WERI-Rb-1 (cell line): ENCODE results near the gene ANKS1A.
A peak's percentile ranks its signal among the peaks of the same experiment; 100 is the strongest.
"Not testable (repeated sequence)": the region's sequence is repeated elsewhere in the genome, so short reads cannot be mapped to it uniquely, and the experiment has no call there.

Source experiments
- DNase-seq: peaks from one replicate; pipeline ENCODE4 v3.0.0-alpha.2; 2020
- H3K27ac ChIP-seq: fragments of 250-450 bp; sonication (Bioruptor Pico); 2 replicates; pipeline ENCODE4 v1.5.1; 2020; ENCODE audit warnings: mild to moderate bottlenecking, moderate library complexity
- H3K27me3 ChIP-seq: fragments of 250-450 bp; sonication (Bioruptor Pico); 2 replicates; pipeline ENCODE4 v1.5.1; 2021; ENCODE audit warnings: mild to moderate bottlenecking, low read depth, moderate library complexity; ENCODE audit not compliant: insufficient read depth, severe bottlenecking
- H3K36me3 ChIP-seq: fragments of 250-450 bp; sonication (Bioruptor Pico); 2 replicates; pipeline ENCODE4 v1.5.1; 2020; ENCODE audit warnings: mild to moderate bottlenecking, moderate library complexity
- H3K4me3 ChIP-seq: 2 replicates; pipeline ENCODE4 v1.5.1; 2011; ENCODE audit warnings: low read depth, mild to moderate bottlenecking, control low read depth, low read length
- H3K9me3 ChIP-seq: fragments of 250-450 bp; sonication (Bioruptor Pico); 2 replicates; pipeline ENCODE4 v1.5.1; 2021; ENCODE audit warnings: mild to moderate bottlenecking, moderate library complexity; ENCODE audit not compliant: severe bottlenecking
- CTCF ChIP-seq: IDR thresholded peaks from 2 replicates; pipeline ENCODE4 v1.5.1; 2011; ENCODE audit warnings: low read depth, mild to moderate bottlenecking, control low read depth, inconsistent platforms, low read length

The ANKS1A gene

GRCh38 chr6:34877259-34877658, 11.8 kb upstream of the ANKS1A start:
- Histone ChIP-seq H3K27ac (no peak overlapping the region), H3K4me3 (no peak overlapping the region), H3K27me3 (no peaks in the 10 kb centered on the region), H3K36me3 (peaks cover 84% of the 10 kb centered on the region), H3K9me3 (no peaks in the 10 kb centered on the region)
- no peak for DNase-seq
- TF ChIP-seq CTCF: no peak

GRCh38 chr6:34877869-34878485, 11.1 kb upstream of the ANKS1A start:
- Histone ChIP-seq H3K9me3 (no peaks in the 10 kb centered on the region), H3K27me3 (no peaks in the 10 kb centered on the region), H3K36me3 (peaks cover 78% of the 10 kb centered on the region), H3K27ac (no peak overlapping the region), H3K4me3 (no peak overlapping the region)
- TF ChIP-seq CTCF: no peak
- no peak for DNase-seq

- DNase-seq, H3K4me3 ChIP-seq, H3K27ac ChIP-seq, H3K9me3 ChIP-seq, H3K27me3 ChIP-seq: not testable (repeated sequence)
- peaks cover 43% of the 10 kb centered on the region for H3K36me3 ChIP-seq
Measured at GRCh38 chr6:34884073-34884472, 5.0 kb upstream of the ANKS1A start.

- TF ChIP-seq CTCF: no peak
- Histone ChIP-seq H3K27me3 (no peaks in the 10 kb centered on the region), H3K9me3 (no peaks in the 10 kb centered on the region), H3K4me3 (no peak overlapping the region), H3K36me3 (peaks cover 36% of the 10 kb centered on the region), H3K27ac (no peak overlapping the region)
- no peak for DNase-seq
Measured at GRCh38 chr6:34884996-34885395, 4.1 kb upstream of the ANKS1A start.

GRCh38 chr6:34885837-34886236, 3.2 kb upstream of the ANKS1A start:
- peaks cover 29% of the 10 kb centered on the region for H3K36me3 ChIP-seq
- H3K27ac ChIP-seq, H3K27me3 ChIP-seq, DNase-seq, H3K9me3 ChIP-seq, H3K4me3 ChIP-seq: not testable (repeated sequence)

GRCh38 chr6:34887753-34888513, 1.1 kb upstream of the ANKS1A start, which contains the start of gene TAF11:
Gene TAF11 (minus strand): TSS chr6:34888042. CDS start chr6:34887957, 85 bp downstream.
- H3K4me3 ChIP-seq: peak within 1 kb of the TSS; percentile 64
- H3K27ac ChIP-seq: peak within 1 kb of the TSS; percentile 66
- H3K27me3 ChIP-seq: no peaks in the 10 kb centered on the region

More at GRCh38 chr6:34887753-34888513, 1.1 kb upstream of the ANKS1A start, which contains the start of gene TAF11:
- Histone ChIP-seq H3K9me3 (no peaks in the 10 kb centered on the region), H3K36me3 (peaks cover 19% of the 10 kb centered on the region)
- peak; percentile 97 for DNase-seq
- TF ChIP-seq CTCF: no peak
